K562 (cell line): ENCODE measurements around the gene UPF1. TPM values are rescaled to one million over a fixed set of nuclear protein-coding genes. Genes with fewer than 3 reads are reported as not detected.

ENCODE experiments used
- ATAC-seq: fragments of 200-7000 bp; cut with Tn5 transposase; 3 replicates; pipeline ENCODE4 v1.9.1; 2020; ENCODE audit warnings: moderate library complexity
- BruUV-seq: library from RNA; stranded (reverse); fragments of 400-500 nt; replicated peaks from 2 replicates; lab custom pipeline; 2021; lab: Mats Ljungman, UMichigan
- CTCF ChIA-PET: fragments of 300-600 bp; formaldehyde crosslinking; extraction: SDS; loops from one replicate; lab custom pipeline; 2021; ENCODE audit warnings: low intra/inter-chr PET ratio; lab: Yijun Ruan, JAX
- POLR2A ChIA-PET: fragments of 300-600, 350-650 bp; sonication (Branson Sonifier 250); formaldehyde crosslinking; extraction: SDS; loops from one replicate; lab custom pipeline; 2021; ENCODE audit warnings: antibody characterized with exemption, inconsistent platforms; lab: Yijun Ruan, JAX
- DNase-seq, 4 experiments: peaks; one replicate each; pipeline versions ENCODE4 v3.0.0 to v3.0.0-alpha.2; 2011 to 2018; ENCODE audit warnings: low spot score in 3 of 4, mixed read lengths in 3 of 4; ENCODE audit errors: extremely low read depth in 1 of 4
- FAIRE-seq: peaks from 2 replicates; lab custom pipeline; 2011; peaks lifted over from hg19 to GRCh38; lab: Jason Lieb, UNC
- H2AFZ ChIP-seq: 2 replicates; pipeline ENCODE4 v1.6.0; 2011; ENCODE audit warnings: low read depth, low read length, control low read depth, inconsistent platforms
- H3K27ac ChIP-seq: fragments of 200-600 bp; 3 replicates; pipeline ENCODE4 v1.8.0; 2011; ENCODE audit warnings: low read depth, mild to moderate bottlenecking, control low read depth, inconsistent platforms, low read length, moderate library complexity, mixed read lengths; ENCODE audit errors: extremely low read depth
- H3K27me3 ChIP-seq, 2 experiments: fragments of 300-600 bp in 1 of 2; 2 replicates in 1 of 2; 3 replicates in 1 of 2; pipeline versions ENCODE4 v1.6.0 to v1.8.0; 2011; ENCODE audit warnings: inconsistent platforms in 2 of 2, low read length in 2 of 2, mild to moderate bottlenecking in 1 of 2, mixed read lengths in 1 of 2, moderate library complexity in 1 of 2; ENCODE audit not compliant: control insufficient read depth in 2 of 2, insufficient read depth in 2 of 2
- H3K36me3 ChIP-seq: fragments of 300-600 bp; 3 replicates; pipeline ENCODE4 v1.8.0; 2011; ENCODE audit warnings: mild to moderate bottlenecking, low read length, inconsistent platforms; ENCODE audit not compliant: control insufficient read depth, insufficient read depth
- H3K4me1 ChIP-seq, 2 experiments: fragments of 200-600 bp in 1 of 2; replicated peaks in 1 of 2; 2 replicates in 1 of 2; 3 replicates in 1 of 2; pipeline versions ENCODE4 v1.5.1 to v1.8.0; 2011; ENCODE audit warnings: inconsistent platforms in 2 of 2, low read length in 2 of 2, mild to moderate bottlenecking in 1 of 2, mixed read lengths in 1 of 2, moderate library complexity in 1 of 2; ENCODE audit not compliant: control insufficient read depth in 2 of 2, insufficient read depth in 2 of 2
- H3K4me2 ChIP-seq: 2 replicates; pipeline ENCODE4 v1.6.1; 2011; ENCODE audit warnings: low read length, control low read depth, inconsistent platforms, mixed read lengths; ENCODE audit not compliant: insufficient read depth
- H3K4me3 ChIP-seq: fragments of 200-600 bp; sonication (generic), shearing (Covaris generic); 2 replicates; pipeline ENCODE4 v1.5.1; 2016; ENCODE audit warnings: control low read depth, inconsistent platforms
- H3K79me2 ChIP-seq: fragments of 200-600 bp; 3 replicates; pipeline ENCODE4 v1.8.0; 2011; ENCODE audit warnings: low read length, inconsistent platforms; ENCODE audit not compliant: control insufficient read depth, insufficient read depth
- H3K9ac ChIP-seq, 2 experiments: 2 replicates each; pipeline versions ENCODE4 v1.6.0 to v1.6.1; 2011; ENCODE audit warnings: low read depth in 2 of 2, low read length in 2 of 2, control low read depth in 1 of 2, inconsistent platforms in 1 of 2, mild to moderate bottlenecking in 1 of 2, mixed read lengths in 1 of 2; ENCODE audit not compliant: insufficient read depth in 1 of 2
- H3K9me1 ChIP-seq: one replicate; pipeline ENCODE4 v1.6.0; 2011; ENCODE audit warnings: inconsistent platforms, mild to moderate bottlenecking, low read length, moderate library complexity; ENCODE audit not compliant: control insufficient read depth, insufficient read depth
- H3K9me3 ChIP-seq: replicated peaks from 2 replicates; pipeline ENCODE4 v1.5.1; 2011; ENCODE audit warnings: low read depth, low read length, inconsistent platforms; ENCODE audit not compliant: control insufficient read depth, insufficient read depth
- H4K20me1 ChIP-seq: replicated peaks from 2 replicates; pipeline ENCODE4 v1.6.1; 2011; ENCODE audit warnings: low read length, inconsistent platforms, mixed read lengths; ENCODE audit not compliant: control insufficient read depth, insufficient read depth
- HDAC6 ChIP-seq: IDR thresholded peaks from 2 replicates; pipeline ENCODE4 v1.6.1; 2012; ENCODE audit warnings: low read depth, mild to moderate bottlenecking, control low read depth, inconsistent platforms, low read length, moderate library complexity
- SIX5 ChIP-seq, 2 experiments: IDR thresholded peaks; 2 replicates each; pipeline ENCODE4 v1.6.1; 2011; ENCODE audit warnings: low read length in 2 of 2, borderline replicate concordance in 1 of 2, low read depth in 1 of 2, mild to moderate bottlenecking in 1 of 2, moderate library complexity in 1 of 2; ENCODE audit not compliant: insufficient read depth in 1 of 2
- WGBS: fragments of 100-300 bp; shearing (Covaris generic); methylation state at CpG from one replicate; pipeline ENCODE4 v1.1.6; 2016; ENCODE audit warnings: low coverage, mixed read lengths; ENCODE audit not compliant: insufficient coverage; ENCODE audit errors: missing lambda C conversion rate; 5-methylcytosine and 5-hydroxymethylcytosine counted together
- in situ Hi-C: fragments of 300-500 bp; cut with MboI; formaldehyde crosslinking; loops from 4 replicates; pipeline ENCODE4 v1.15.0; 2018; ENCODE audit warnings: inconsistent platforms, mixed read lengths
- intact Hi-C: fragments of 100-400 bp; cut with micrococcal nuclease; formaldehyde crosslinking; loops from 2 replicates; pipeline ENCODE4 v1.14.2; 2022
- polyA plus RNA-seq, 8 experiments: library from polyadenylated mRNA; depleted of rRNA in 4 of 8; stranded (reverse) in 5 of 8; unstranded in 3 of 8; fragments of >200 nt; fragmentation: Nextera tagmentation in 2 of 8; fragmentation: Illumina TruSeq in 1 of 8; extraction: Ambion mirVana in 2 of 8; extraction: Trizol in 1 of 8; gene quantifications; 2 replicates each; pipeline versions ENCODE4 v1.2.1 to v1.2.3, GENCODE V29; 2011 to 2014; ENCODE audit warnings: inconsistent platforms in 1 of 8, missing spikeins in 1 of 8
- total RNA-seq, 7 experiments: library from RNA; depleted of rRNA in 6 of 7; stranded (reverse); fragments of >200 nt in 6 of 7; fragmentation: Illumina TruSeq in 2 of 7; extraction: Trizol in 2 of 7; gene quantifications; 2 replicates each; pipeline versions ENCODE4 v1.2.1 to v1.2.3, GENCODE V29; 2011 to 2021; ENCODE audit warnings: low replicate concordance in 1 of 7

UPF1 gene
- total and polyA plus RNA-seq, 9 of the 15 experiments (the other 6 are each of a cell fraction or from before 2014, with no cell fraction given): 0.34 to 103 (median 27.9) TPM

DNA sequence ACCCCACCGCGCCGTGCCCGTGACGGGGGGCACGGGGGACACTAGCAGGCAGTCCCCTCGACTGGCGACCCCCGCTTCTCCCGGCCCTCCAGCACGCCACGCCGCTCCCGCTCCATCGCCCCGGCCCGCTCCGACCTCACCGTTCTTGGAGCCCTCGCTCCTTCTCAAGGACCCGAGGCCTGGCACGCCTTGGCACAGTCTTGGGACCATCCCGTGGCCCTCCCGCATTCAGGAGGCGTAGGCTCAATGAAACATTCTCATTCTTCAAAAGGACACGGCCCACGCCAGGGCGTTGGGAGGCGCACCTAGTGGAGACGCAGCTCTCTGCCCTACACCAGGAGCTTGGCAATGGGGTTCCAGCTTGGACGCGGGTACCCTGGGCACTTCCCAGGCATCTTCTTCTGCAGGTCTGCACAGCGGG is 64.7 kb downstream of the UPF1 start:
- CTCF ChIA-PET: interaction anchor here (1.7 kb wide), 1 partner anchor 90 kb away, joined by 11 read pairs; no protein-coding TSS in a partner anchor
- POLR2A ChIA-PET: interaction anchor here (1.0 to 1.4 kb wide), 2 partner anchors 10 to 23 kb away, joined by 3 to 4 read pairs; partner anchors contain the start of genes COPE and DDX49
- Histone ChIP-seq H3K9me1 (peaks cover 3% of the 10 kb centered on the region), H3K36me3 (peaks cover 24% of the 10 kb centered on the region; the same call in 1 of the 3 replicates), H4K20me1 (peaks cover 17% of the 10 kb centered on the region), H3K27ac (no peak overlapping the region), H3K79me2 (no peaks in the 10 kb centered on the region), H3K9me3 (no peaks in the 10 kb centered on the region), H3K4me1 (peaks cover 12 to 63% of the 10 kb centered on the region in 2 experiments), H3K9ac (no peak overlapping the region), H3K4me2 (no peak overlapping the region), H3K27me3 (peaks cover 0 to 5% of the 10 kb centered on the region in 2 experiments; a peak in 1 of 5 replicates), H3K4me3 (no peak overlapping the region), H2AFZ (no peak overlapping the region)
- TF ChIP-seq SIX5 (IDR thresholded peaks at IDR 0.05; ENCODE audit: borderline replicate concordance in 1 of 2, insufficient read depth in 1 of 2, low read depth in 1 of 2, low read length in 2 of 2) (no peak), HDAC6 (0 out of 2 replicates have a peak, but pooled peaks have one; percentile 30)
- WGBS: 63% methylated on average over 11 of the region's 33 CpGs
- in situ Hi-C loops (no loop called here), intact Hi-C loops (loop anchor here (5.0 kb wide), 1 partner anchor 241 kb away; the partner anchor contains the start of gene TMEM161A)
- ATAC-seq (no peak), DNase-seq (no peak), FAIRE-seq (no peak)
- no TSS peak for BruUV-seq
